Stomach smooth muscle (tissue), 2 donors: ENCODE data around the gene TDRD7.

Experiments
- H3K27ac ChIP-seq: one replicate; pipeline ENCODE4 v1.7.0; 2013; ENCODE audit warnings: mild to moderate bottlenecking, low read length, inconsistent platforms
- H3K27me3 ChIP-seq, 2 donors: one replicate each; pipeline ENCODE4 v1.7.0; 2013; ENCODE audit warnings: low read length in 2 of 2; ENCODE audit not compliant: insufficient read depth in 2 of 2, control insufficient read depth in 1 of 2
- H3K36me3 ChIP-seq, 2 donors: one replicate each; pipeline ENCODE4 v1.7.0; 2013; ENCODE audit warnings: low read length in 2 of 2; ENCODE audit not compliant: control insufficient read depth in 2 of 2, insufficient read depth in 2 of 2
- H3K4me1 ChIP-seq: one replicate; pipeline ENCODE4 v1.7.0; 2013; ENCODE audit warnings: low read length; ENCODE audit not compliant: control insufficient read depth, insufficient read depth
- H3K4me3 ChIP-seq, 2 donors: one replicate each; pipeline ENCODE4 v1.7.0; 2013; ENCODE audit warnings: low read length in 2 of 2
- H3K9ac ChIP-seq, 2 donors: one replicate each; pipeline ENCODE4 v1.7.0; 2013; ENCODE audit warnings: low read length in 2 of 2, mild to moderate bottlenecking in 1 of 2
- H3K9me3 ChIP-seq, 2 donors: one replicate each; pipeline ENCODE4 v1.7.0; 2013; ENCODE audit warnings: low read length in 2 of 2; ENCODE audit not compliant: control insufficient read depth in 2 of 2
- donor health status: healthy.
- donor health status: Pancreatic carcinoma.

Gene TDRD7, protein sequence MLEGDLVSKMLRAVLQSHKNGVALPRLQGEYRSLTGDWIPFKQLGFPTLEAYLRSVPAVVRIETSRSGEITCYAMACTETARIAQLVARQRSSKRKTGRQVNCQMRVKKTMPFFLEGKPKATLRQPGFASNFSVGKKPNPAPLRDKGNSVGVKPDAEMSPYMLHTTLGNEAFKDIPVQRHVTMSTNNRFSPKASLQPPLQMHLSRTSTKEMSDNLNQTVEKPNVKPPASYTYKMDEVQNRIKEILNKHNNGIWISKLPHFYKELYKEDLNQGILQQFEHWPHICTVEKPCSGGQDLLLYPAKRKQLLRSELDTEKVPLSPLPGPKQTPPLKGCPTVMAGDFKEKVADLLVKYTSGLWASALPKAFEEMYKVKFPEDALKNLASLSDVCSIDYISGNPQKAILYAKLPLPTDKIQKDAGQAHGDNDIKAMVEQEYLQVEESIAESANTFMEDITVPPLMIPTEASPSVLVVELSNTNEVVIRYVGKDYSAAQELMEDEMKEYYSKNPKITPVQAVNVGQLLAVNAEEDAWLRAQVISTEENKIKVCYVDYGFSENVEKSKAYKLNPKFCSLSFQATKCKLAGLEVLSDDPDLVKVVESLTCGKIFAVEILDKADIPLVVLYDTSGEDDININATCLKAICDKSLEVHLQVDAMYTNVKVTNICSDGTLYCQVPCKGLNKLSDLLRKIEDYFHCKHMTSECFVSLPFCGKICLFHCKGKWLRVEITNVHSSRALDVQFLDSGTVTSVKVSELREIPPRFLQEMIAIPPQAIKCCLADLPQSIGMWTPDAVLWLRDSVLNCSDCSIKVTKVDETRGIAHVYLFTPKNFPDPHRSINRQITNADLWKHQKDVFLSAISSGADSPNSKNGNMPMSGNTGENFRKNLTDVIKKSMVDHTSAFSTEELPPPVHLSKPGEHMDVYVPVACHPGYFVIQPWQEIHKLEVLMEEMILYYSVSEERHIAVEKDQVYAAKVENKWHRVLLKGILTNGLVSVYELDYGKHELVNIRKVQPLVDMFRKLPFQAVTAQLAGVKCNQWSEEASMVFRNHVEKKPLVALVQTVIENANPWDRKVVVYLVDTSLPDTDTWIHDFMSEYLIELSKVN

DNA sequence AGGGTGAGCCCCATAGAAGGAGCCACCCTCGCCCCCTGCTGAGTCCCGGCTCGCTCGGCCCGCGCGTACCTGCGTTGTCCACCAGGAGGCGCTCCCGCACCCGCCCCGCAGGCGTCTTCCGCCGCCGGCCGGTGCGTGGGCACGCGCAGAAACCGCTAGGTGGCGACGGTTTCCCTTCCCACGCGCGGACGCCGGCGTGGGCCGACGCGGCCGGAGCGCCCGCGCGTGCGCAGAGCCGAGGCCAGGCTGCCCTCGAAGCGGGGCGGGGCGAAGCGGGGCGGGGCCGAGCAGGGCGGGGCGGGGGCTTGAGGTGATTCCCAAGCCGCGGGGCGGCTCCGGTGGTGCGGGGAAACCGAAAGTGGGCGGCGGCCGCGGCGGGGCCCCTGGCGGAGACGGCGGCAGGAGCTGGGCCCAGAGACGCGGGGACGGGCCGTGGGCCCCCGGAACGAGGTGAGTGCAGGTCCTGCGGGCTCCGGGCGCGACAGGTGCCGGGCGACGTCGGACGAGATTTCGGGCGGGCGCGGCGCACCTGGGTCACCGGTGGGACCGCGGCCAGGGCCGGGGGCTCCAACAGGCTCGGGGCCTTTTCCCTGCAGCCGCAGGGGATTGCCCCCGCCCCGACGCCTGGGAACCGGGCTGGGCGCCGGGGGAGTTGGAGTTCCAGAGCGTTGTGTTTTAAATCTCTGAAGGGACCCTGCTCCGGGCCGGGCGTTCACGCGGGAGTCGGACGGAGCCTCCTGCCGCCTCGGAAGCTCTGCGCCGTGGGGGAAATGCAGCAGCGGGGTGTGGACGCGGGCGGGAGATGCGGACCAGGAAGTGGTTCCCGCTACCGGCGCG is at the start of gene TDRD7:
TDRD7 (plus strand) TSS at position 308 of the 837 bp plus-strand sequence. CDS start 16,370 bp downstream, outside the sequence.
- peak within 1 kb of the TSS; percentile 43 to 78 for H3K9ac ChIP-seq
- peak within 1 kb of the TSS; percentile 6 for H3K27ac ChIP-seq
- no peaks in the 10 kb centered on the region for H3K27me3 ChIP-seq
- H3K4me3 ChIP-seq = peak within 1 kb of the TSS; percentile 61 to 79
- H3K4me1 ChIP-seq = peaks cover 7% of the 10 kb centered on the region
- H3K9me3 ChIP-seq = no peaks in the 10 kb centered on the region
- no peaks in the 10 kb centered on the region for H3K36me3 ChIP-seq

DNA sequence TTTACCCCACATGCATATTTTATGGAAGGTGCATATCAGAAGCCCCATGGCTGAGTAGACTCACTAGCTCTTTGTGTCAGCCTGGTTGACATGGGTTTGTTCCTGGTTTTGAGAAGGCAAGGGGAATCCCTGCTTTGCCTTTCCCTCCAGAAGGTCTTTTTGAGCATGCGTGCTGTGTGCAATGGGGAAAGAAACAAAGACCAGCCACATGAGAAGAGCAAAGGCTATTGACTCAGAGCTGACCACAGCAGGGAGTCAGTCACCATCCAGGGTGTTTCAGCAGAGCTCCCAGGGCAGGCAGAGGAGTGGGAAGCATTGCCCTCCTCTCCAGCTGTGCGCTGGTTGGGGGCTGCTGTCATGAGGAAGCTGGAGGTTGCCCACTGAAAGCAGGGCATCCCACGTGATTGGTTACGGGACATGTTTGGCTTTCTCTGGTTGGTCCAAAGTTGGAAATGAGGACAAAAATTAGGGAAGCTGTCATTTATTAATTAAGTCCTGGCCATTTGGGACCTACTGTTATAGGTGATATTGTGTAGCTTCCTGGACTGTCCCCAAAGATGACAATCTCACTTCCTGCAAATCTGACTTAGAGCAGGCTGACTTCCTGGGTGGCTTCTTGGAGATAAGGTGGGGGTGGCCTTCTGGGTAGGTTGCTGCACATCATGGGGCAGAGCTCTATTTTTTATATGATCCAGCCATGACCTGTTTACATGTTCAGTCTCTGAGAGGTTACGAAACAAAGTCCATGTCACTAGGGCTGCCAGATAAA is 48.9 kb upstream of the TDRD7 start:
- no peak overlapping the region for H3K27ac ChIP-seq
- no peak overlapping the region for H3K4me3 ChIP-seq
- H3K9me3 ChIP-seq = no peaks in the 10 kb centered on the region
- H3K4me1 ChIP-seq = no peaks in the 10 kb centered on the region
- H3K27me3 ChIP-seq = no peaks in the 10 kb centered on the region
- H3K9ac ChIP-seq = no peak overlapping the region
- H3K36me3 ChIP-seq = peaks cover 12 to 28% of the 10 kb centered on the region in 2 donors

DNA sequence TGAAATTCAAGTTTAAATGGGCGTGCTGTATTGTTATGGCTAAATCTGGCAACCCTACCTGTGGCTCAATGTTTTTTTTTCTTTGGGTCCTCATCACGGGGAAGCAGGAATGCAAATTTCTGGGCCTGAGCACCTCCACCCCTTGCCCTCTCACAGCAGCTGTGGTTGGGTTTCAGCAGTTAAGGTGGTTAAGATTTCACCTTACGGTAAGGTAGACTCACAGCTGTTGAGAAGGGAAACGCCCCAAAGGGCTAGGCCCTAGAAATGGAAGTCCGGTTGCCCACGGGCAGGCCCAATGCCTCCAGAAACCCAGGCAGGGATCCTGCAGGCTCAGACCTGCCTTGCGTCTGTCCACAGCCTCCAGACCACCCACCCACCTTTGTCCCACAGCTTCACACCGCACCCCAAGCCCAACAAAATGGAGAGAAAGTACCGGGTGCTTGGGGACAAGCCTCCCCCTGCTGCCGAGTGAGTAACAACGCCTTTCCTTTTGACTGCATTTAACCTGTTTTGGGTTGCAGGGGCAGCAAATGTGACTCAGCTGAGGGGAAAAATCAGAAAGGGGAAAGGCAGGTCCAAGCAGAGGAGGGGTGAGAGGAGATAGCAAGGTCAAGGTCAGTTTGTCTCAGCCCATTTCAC is 48.1 kb upstream of the TDRD7 start:
- H3K9me3 ChIP-seq = no peaks in the 10 kb centered on the region
- no peak overlapping the region for H3K27ac ChIP-seq
- H3K9ac ChIP-seq = no peak overlapping the region
- no peak overlapping the region for H3K4me3 ChIP-seq
- H3K36me3 ChIP-seq = peaks cover 12 to 26% of the 10 kb centered on the region in 2 donors
- no peaks in the 10 kb centered on the region for H3K27me3 ChIP-seq
- H3K4me1 ChIP-seq = no peaks in the 10 kb centered on the region

DNA sequence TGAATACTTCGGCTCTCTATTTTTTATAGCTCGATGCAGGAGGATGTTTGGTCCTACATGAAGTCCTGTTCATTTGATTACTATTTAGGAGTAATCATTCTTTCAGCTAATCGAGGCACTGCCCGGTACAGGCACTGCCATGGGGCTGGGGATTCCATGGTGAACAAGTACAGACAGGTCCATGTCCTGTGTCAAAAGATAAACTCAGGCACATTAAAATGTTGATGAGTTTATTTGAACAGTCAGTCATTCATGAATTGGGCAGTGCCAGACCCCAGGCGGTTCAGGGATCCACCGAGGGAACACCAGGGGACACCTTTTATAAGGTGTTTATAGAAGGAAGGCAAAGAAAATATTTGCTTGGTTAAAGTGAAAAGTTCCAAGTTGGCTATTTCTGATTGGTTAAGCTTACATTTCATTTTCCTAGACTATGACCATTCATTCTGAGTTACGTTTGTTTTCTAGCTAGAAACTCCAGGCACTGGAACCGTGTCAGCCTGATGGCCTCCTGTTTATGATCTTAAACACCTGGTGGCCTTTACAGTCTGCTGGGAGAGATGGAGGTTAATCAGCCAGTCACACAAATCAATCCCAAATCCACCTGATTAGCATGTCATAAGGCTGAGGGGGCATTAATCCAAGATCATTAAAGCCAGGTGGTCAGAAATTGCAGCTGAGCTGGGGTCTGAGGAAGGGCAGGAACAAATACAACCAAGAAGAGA is 47.0 kb upstream of the TDRD7 start:
- Histone ChIP-seq H3K4me1 (no peaks in the 10 kb centered on the region), H3K36me3 (peaks cover 12 to 20% of the 10 kb centered on the region in 2 donors)

DNA sequence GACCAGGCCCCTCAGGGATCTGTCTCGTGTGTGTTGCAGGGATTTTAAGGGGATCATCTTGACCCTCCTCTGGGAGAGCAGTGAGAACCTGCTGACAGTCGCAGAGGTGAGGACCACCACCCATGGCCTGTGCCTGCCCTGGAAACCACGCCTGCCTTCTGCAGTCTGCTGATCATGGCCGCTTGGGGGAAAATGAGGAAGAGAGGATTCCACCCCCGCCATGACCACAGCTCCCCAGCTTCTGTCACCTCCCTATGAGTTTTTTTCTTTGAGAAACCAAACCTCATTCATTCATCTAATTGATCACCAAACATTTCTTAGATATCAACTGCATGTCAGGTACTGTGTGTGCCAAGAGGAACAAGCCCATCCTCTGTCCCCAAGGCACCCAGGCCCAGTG is 46.3 kb upstream of the TDRD7 start:
- no peak overlapping the region for H3K9ac ChIP-seq
- no peak overlapping the region for H3K27ac ChIP-seq
- H3K27me3 ChIP-seq = no peaks in the 10 kb centered on the region
- no peaks in the 10 kb centered on the region for H3K4me1 ChIP-seq
- H3K36me3 ChIP-seq = peaks cover 12 to 19% of the 10 kb centered on the region in 2 donors
- no peaks in the 10 kb centered on the region for H3K9me3 ChIP-seq
- H3K4me3 ChIP-seq = no peak overlapping the region

More for the DNA sequence above, 47.0 kb upstream of the TDRD7 start:
- no peak overlapping the region for H3K9ac ChIP-seq
- H3K9me3 ChIP-seq = no peaks in the 10 kb centered on the region
- no peak overlapping the region for H3K4me3 ChIP-seq
- no peaks in the 10 kb centered on the region for H3K27me3 ChIP-seq
- H3K27ac ChIP-seq = no peak overlapping the region

DNA sequence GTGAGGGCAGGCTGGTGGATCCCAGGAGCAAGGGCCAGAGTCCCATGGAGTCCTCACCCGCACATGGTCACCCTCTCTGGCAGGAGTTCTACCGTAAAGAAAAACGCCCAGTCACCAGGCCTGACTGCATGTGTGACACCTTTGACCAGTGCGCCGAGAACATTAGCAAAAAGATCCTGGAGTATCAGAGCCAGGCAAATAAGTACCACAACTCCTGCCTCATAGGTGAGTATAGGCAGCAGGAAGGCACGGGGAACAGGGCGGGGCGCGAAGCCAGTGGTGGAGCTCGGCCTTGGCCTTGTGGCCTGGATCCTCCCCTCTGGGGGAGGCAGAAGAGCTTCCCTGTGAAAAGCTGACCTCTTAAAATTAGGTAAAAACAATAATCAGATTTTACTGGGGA is 45.4 kb upstream of the TDRD7 start:
- no peaks in the 10 kb centered on the region for H3K27me3 ChIP-seq
- no peak overlapping the region for H3K4me3 ChIP-seq
- H3K4me1 ChIP-seq = no peaks in the 10 kb centered on the region
- no peaks in the 10 kb centered on the region for H3K9me3 ChIP-seq
- H3K9ac ChIP-seq = no peak overlapping the region
- peaks cover 15 to 22% of the 10 kb centered on the region in 2 donors for H3K36me3 ChIP-seq
- no peak overlapping the region for H3K27ac ChIP-seq

DNA sequence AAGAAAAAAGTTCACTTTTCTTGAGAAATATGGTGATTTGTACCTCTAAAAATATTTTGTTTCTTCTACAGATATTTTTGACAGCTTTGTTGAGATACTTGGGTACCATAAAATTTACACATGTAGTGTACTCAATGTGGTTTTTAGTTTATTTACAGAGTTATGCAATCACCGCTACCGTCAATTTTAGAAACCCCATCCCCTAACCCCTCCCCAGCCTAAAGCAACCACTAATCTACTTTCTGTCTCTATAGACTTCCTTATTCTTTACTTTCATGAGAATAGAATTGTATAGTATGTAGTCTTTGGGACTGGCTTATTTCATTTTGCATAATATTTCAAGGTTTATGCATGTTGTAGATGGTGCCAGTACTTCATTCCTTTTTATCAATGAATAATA is 45.0 kb upstream of the TDRD7 start:
- H3K36me3 ChIP-seq = peaks cover 16 to 20% of the 10 kb centered on the region in 2 donors
- no peaks in the 10 kb centered on the region for H3K4me1 ChIP-seq
- H3K4me3 ChIP-seq = no peak overlapping the region
- no peaks in the 10 kb centered on the region for H3K9me3 ChIP-seq
- H3K9ac ChIP-seq = no peak overlapping the region
- no peak overlapping the region for H3K27ac ChIP-seq
- no peaks in the 10 kb centered on the region for H3K27me3 ChIP-seq

DNA sequence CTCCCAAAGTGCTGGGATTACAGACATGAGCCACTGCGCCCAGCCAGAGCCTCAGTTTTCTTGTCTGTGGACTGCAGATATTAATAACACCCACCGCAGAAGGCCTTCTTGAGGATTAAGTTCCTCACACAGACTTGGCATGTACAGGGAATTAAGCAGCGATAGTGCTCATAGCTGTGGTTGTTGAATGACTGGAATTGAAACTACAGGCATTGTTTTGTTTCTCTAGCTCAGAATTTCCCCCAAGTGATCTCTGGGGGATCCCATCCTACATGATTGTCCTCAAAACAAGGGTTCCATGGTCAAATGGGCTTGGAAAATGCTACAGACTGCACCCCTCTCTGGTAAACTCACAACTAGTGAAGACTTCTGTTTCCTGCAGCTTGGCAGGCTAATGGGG is 44.2 kb upstream of the TDRD7 start:
- H3K27me3 ChIP-seq = no peaks in the 10 kb centered on the region
- H3K4me3 ChIP-seq = no peak overlapping the region
- no peaks in the 10 kb centered on the region for H3K9me3 ChIP-seq
- H3K4me1 ChIP-seq = no peaks in the 10 kb centered on the region
- H3K9ac ChIP-seq = no peak overlapping the region
- H3K27ac ChIP-seq = no peak overlapping the region
- peaks cover 14 to 18% of the 10 kb centered on the region in 2 donors for H3K36me3 ChIP-seq

DNA sequence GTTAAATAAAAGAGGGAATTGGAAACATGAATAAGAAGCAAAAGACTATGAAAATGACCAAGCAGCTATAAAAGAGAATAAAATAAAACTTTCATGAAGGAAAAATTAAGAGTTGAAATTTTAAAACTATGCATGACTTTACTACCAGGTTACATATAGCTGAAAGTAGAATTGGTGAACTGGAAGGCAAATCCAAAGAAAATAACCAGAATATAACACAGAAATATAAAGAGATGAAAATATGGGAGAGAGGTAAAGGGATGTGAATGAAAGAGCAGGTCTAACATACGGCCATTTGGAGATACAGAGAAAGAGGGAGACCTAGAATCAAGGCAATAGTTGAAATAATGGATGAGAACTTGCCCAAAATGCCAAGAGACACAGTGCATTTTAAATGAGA is 42.9 kb upstream of the TDRD7 start:
- H3K36me3 ChIP-seq = peaks cover 16 to 18% of the 10 kb centered on the region in 2 donors
- H3K9me3 ChIP-seq = no peaks in the 10 kb centered on the region
- H3K27me3 ChIP-seq = no peaks in the 10 kb centered on the region
- no peak overlapping the region for H3K9ac ChIP-seq
- H3K27ac ChIP-seq = no peak overlapping the region
- H3K4me1 ChIP-seq = no peaks in the 10 kb centered on the region
- no peak overlapping the region for H3K4me3 ChIP-seq
